H9 (cell line): ENCODE measurements around the gene OTOF. TPM values are rescaled to one million over a fixed set of nuclear protein-coding genes. Genes with fewer than 3 reads are reported as not detected.

Experiments
- DNase-seq: peaks from one replicate; pipeline ENCODE4 v3.0.0-alpha.2; 2017
- H2AFZ ChIP-seq: one replicate; pipeline ENCODE4 v1.6.1; 2013; ENCODE audit warnings: mild to moderate bottlenecking, low read length, control low read depth, moderate library complexity
- H2AK5ac ChIP-seq: 2 replicates; pipeline ENCODE4 v1.6.1; 2013; ENCODE audit warnings: low read length, control low read depth, mixed read lengths; ENCODE audit not compliant: insufficient read length
- H2BK120ac ChIP-seq: one replicate; pipeline ENCODE4 v1.6.1; 2013; ENCODE audit warnings: low read depth, mild to moderate bottlenecking, low read length, control low read depth, inconsistent platforms; ENCODE audit not compliant: poor library complexity, severe bottlenecking
- H2BK12ac ChIP-seq: 2 replicates; pipeline ENCODE4 v1.6.1; 2013; ENCODE audit warnings: low read length, control low read depth, mixed read lengths, low read depth; ENCODE audit not compliant: insufficient read length
- H2BK15ac ChIP-seq: 2 replicates; pipeline ENCODE4 v1.6.1; 2013; ENCODE audit warnings: low read depth, low read length, control low read depth
- H2BK20ac ChIP-seq: one replicate; pipeline ENCODE4 v1.6.1; 2013; ENCODE audit warnings: low read depth, mild to moderate bottlenecking, low read length, control low read depth, inconsistent platforms; ENCODE audit not compliant: poor library complexity, severe bottlenecking
- H2BK5ac ChIP-seq: 2 replicates; pipeline ENCODE4 v1.6.1; 2013; ENCODE audit warnings: low read length, control low read depth, mixed read lengths; ENCODE audit not compliant: insufficient read length
- H3K14ac ChIP-seq: 2 replicates; pipeline ENCODE4 v1.6.1; 2013; ENCODE audit warnings: low read length, control low read depth; ENCODE audit not compliant: insufficient read depth
- H3K18ac ChIP-seq: 2 replicates; pipeline ENCODE4 v1.6.1; 2013; ENCODE audit warnings: low read depth, mild to moderate bottlenecking, mixed read lengths, low read length, control low read depth; ENCODE audit not compliant: insufficient read length
- H3K23ac ChIP-seq: 2 replicates; pipeline ENCODE4 v1.6.1; 2013; ENCODE audit warnings: low read length, control low read depth, mixed read lengths, low read depth; ENCODE audit not compliant: insufficient read length
- H3K23me2 ChIP-seq: 2 replicates; pipeline ENCODE4 v1.6.1; 2013; ENCODE audit warnings: low read depth, mild to moderate bottlenecking, mixed read lengths, low read length, control low read depth; ENCODE audit not compliant: insufficient read length, poor library complexity, severe bottlenecking
- H3K27ac ChIP-seq: 2 replicates; pipeline ENCODE4 v1.5.1; 2013; ENCODE audit warnings: low read length, control low read depth, mixed read lengths, low read depth; ENCODE audit not compliant: insufficient read length
- H3K27me3 ChIP-seq: 2 replicates; pipeline ENCODE4 v1.6.1; 2013; ENCODE audit warnings: low read length, control low read depth, inconsistent platforms; ENCODE audit not compliant: insufficient read depth
- H3K4ac ChIP-seq: 2 replicates; pipeline ENCODE4 v1.6.1; 2013; ENCODE audit warnings: low read depth, mild to moderate bottlenecking, control low read depth, inconsistent platforms, low read length, moderate library complexity
- H3K4me1 ChIP-seq: 2 replicates; pipeline ENCODE4 v1.6.1; 2013; ENCODE audit warnings: low read length, control low read depth, inconsistent platforms; ENCODE audit not compliant: insufficient read depth
- H3K4me2 ChIP-seq: 2 replicates; pipeline ENCODE4 v1.6.1; 2013; ENCODE audit warnings: low read length, control low read depth, mixed read lengths; ENCODE audit not compliant: insufficient read length, insufficient read depth
- H3K56ac ChIP-seq: 2 replicates; pipeline ENCODE4 v1.6.1; 2013; ENCODE audit warnings: low read depth, mild to moderate bottlenecking, mixed read lengths, low read length, control low read depth; ENCODE audit not compliant: insufficient read length
- H3K79me1 ChIP-seq: 2 replicates; pipeline ENCODE4 v1.6.1; 2013; ENCODE audit warnings: low read depth, mild to moderate bottlenecking, moderate library complexity, low read length, control low read depth, inconsistent platforms; ENCODE audit not compliant: insufficient read depth, poor library complexity, severe bottlenecking
- H3K79me2 ChIP-seq: 2 replicates; pipeline ENCODE4 v1.6.1; 2013; ENCODE audit warnings: low read length, control low read depth, inconsistent platforms; ENCODE audit not compliant: insufficient read depth
- H3K9ac ChIP-seq: 2 replicates; pipeline ENCODE4 v1.6.1; 2013; ENCODE audit warnings: low read length, control low read depth, mixed read lengths; ENCODE audit not compliant: insufficient read length; ENCODE audit errors: extremely low read depth
- H3K9me3 ChIP-seq: one replicate; pipeline ENCODE4 v1.6.1; 2013; ENCODE audit warnings: low read depth, low read length, inconsistent platforms; ENCODE audit not compliant: control insufficient read depth
- H3T11ph ChIP-seq: one replicate; pipeline ENCODE4 v1.6.1; 2013; ENCODE audit warnings: mild to moderate bottlenecking, low read length, control low read depth, inconsistent platforms
- H4K20me1 ChIP-seq: one replicate; pipeline ENCODE4 v1.6.1; 2013; ENCODE audit not compliant: control insufficient read depth, insufficient read length, insufficient read depth
- H4K5ac ChIP-seq: 2 replicates; pipeline ENCODE4 v1.6.1; 2013; ENCODE audit warnings: low read depth, mild to moderate bottlenecking, mixed read lengths, low read length, control low read depth; ENCODE audit not compliant: insufficient read length
- H4K8ac ChIP-seq: replicated peaks from 2 replicates; pipeline ENCODE4 v1.6.1; 2013; ENCODE audit warnings: low read length, control low read depth, mixed read lengths, low read depth; ENCODE audit not compliant: insufficient read length
- H4K91ac ChIP-seq: 2 replicates; pipeline ENCODE4 v1.6.1; 2013; ENCODE audit warnings: low read depth, mild to moderate bottlenecking, moderate library complexity, mixed read lengths, low read length, control low read depth; ENCODE audit not compliant: insufficient read length
- H3K27ac Mint-ChIP-seq, 3 experiments: 2 replicates in 2 of 3; 3 replicates in 1 of 3; pipeline ENCODE4 v1.8.0; 2020 to 2021; ENCODE audit warnings: mixed read lengths in 3 of 3, mild to moderate bottlenecking in 1 of 3, moderate library complexity in 1 of 3
- H3K27me3 Mint-ChIP-seq: 2 replicates; pipeline ENCODE4 v1.8.0; 2021; ENCODE audit warnings: low read depth, mild to moderate bottlenecking, moderate library complexity, mixed read lengths
- H3K36me3 Mint-ChIP-seq, 3 experiments: 2 replicates in 2 of 3; 3 replicates in 1 of 3; pipeline ENCODE4 v1.8.0; 2020 to 2021; ENCODE audit warnings: low read depth in 3 of 3, mixed read lengths in 3 of 3; ENCODE audit not compliant: insufficient read depth in 1 of 3
- H3K4me1 Mint-ChIP-seq, 2 experiments: 2 replicates each; pipeline ENCODE4 v1.8.0; 2020; ENCODE audit warnings: mixed read lengths in 2 of 2
- H3K4me3 Mint-ChIP-seq, 2 experiments: 2 replicates in 1 of 2; 3 replicates in 1 of 2; pipeline ENCODE4 v1.8.0; 2020 to 2021; ENCODE audit warnings: mild to moderate bottlenecking in 2 of 2, mixed read lengths in 2 of 2, moderate library complexity in 1 of 2
- H3K9me3 Mint-ChIP-seq, 2 experiments: 2 replicates in 1 of 2; 3 replicates in 1 of 2; pipeline ENCODE4 v1.8.0; 2020; ENCODE audit warnings: mild to moderate bottlenecking in 2 of 2, mixed read lengths in 2 of 2, moderate library complexity in 1 of 2
- WGBS: extraction: QIAGEN DNeasy Blood & Tissue Kit; methylation state at CpG from one replicate; pipeline ENCODE4 v1.1.7; 2013; ENCODE audit warnings: missing lambda C conversion rate, low lambda C conversion rate, mixed read lengths; ENCODE audit not compliant: insufficient read length; ENCODE audit errors: extremely low coverage; 5-methylcytosine and 5-hydroxymethylcytosine counted together
- total RNA-seq: library from RNA; stranded (reverse); gene quantifications from 2 replicates; pipeline ENCODE4 v1.2.1, GENCODE V29; 2021
- TF ChIP-seq, protein P1 (sequence below): fragments of 200-600 bp; sonication (generic); conservative IDR thresholded peaks from 3 replicates; pipeline ENCODE4 v1.8.0; 2021; ENCODE audit warnings: antibody characterized with exemption, mild to moderate bottlenecking

OTOF gene
- total RNA-seq, 1 experiment from 2014 or later, result 0.35 TPM

DNA sequence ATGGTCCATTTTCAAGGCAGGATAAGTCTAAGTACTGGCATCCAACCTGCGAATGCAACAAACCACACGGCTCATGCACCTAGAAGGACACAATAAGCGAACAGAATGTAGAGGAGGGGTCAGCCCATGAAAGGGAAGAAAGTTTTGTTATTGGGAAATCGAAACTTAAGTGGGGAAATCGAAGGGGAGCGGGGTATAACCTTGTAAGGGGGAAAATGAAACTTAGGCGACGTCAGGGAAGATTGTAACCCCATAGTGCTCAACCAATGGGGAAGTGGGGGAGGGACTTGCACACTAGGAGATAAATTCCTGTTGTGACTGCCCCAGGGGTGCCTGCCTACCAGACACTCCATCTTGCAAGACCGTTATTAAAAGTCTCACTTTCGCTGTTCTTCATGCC is 15.6 kb upstream of the OTOF start:
- peaks cover 3% of the 10 kb centered on the region; the same call in 1 of the 2 replicates for H3K27me3 Mint-ChIP-seq
- Histone ChIP-seq H3K79me2 (no peaks in the 10 kb centered on the region), H4K20me1 (no peaks in the 10 kb centered on the region), H3K9ac (no peak overlapping the region), H2BK20ac (no peak overlapping the region), H4K91ac (no peak overlapping the region), H3K9me3 (no peaks in the 10 kb centered on the region), H3K14ac (no peak overlapping the region), H2BK15ac (no peak overlapping the region), H3K56ac (no peak overlapping the region), H2AK5ac (no peak overlapping the region), H3K27me3 (0 out of 2 replicates have a peak, but pooled peaks cover under 1% of the 10 kb centered on the region), H2BK5ac (no peak overlapping the region), H3K23ac (no peak overlapping the region), H3K4me1 (peaks cover 2% of the 10 kb centered on the region; the same call in 1 of the 2 replicates), H3K23me2 (no peaks in the 10 kb centered on the region), H3K27ac (no peak overlapping the region), H2AFZ (no peak overlapping the region), H3K4me2 (no peak overlapping the region), H2BK120ac (no peak overlapping the region), H2BK12ac (no peak overlapping the region), H3K4ac (no peak overlapping the region), H4K8ac (no peak overlapping the region), H4K5ac (no peak overlapping the region), H3K79me1 (no peaks in the 10 kb centered on the region), H3K18ac (no peak overlapping the region), H3T11ph (no peak overlapping the region)
- no peak overlapping the region for H3K27ac Mint-ChIP-seq
- no peaks in the 10 kb centered on the region for H3K36me3 Mint-ChIP-seq
- no CpG with 5 or more reads among the region's 10 CpGs for WGBS
- no peak overlapping the region for H3K4me3 Mint-ChIP-seq
- peaks cover 21 to 26% of the 10 kb centered on the region in 2 experiments for H3K4me1 Mint-ChIP-seq
- no peak for DNase-seq
- no peaks in the 10 kb centered on the region for H3K9me3 Mint-ChIP-seq
- TF ChIP-seq, protein P1, sequence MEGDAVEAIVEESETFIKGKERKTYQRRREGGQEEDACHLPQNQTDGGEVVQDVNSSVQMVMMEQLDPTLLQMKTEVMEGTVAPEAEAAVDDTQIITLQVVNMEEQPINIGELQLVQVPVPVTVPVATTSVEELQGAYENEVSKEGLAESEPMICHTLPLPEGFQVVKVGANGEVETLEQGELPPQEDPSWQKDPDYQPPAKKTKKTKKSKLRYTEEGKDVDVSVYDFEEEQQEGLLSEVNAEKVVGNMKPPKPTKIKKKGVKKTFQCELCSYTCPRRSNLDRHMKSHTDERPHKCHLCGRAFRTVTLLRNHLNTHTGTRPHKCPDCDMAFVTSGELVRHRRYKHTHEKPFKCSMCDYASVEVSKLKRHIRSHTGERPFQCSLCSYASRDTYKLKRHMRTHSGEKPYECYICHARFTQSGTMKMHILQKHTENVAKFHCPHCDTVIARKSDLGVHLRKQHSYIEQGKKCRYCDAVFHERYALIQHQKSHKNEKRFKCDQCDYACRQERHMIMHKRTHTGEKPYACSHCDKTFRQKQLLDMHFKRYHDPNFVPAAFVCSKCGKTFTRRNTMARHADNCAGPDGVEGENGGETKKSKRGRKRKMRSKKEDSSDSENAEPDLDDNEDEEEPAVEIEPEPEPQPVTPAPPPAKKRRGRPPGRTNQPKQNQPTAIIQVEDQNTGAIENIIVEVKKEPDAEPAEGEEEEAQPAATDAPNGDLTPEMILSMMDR, result no peak
